ENCODE data around the gene SKI. TPM values are rescaled to one million over a fixed set of nuclear protein-coding genes. Genes with fewer than 3 reads are reported as not detected.

The SKI gene
- total and polyA plus RNA-seq, 5 donors: 35.6 to 83.1 (median 65.3) TPM

DNA sequence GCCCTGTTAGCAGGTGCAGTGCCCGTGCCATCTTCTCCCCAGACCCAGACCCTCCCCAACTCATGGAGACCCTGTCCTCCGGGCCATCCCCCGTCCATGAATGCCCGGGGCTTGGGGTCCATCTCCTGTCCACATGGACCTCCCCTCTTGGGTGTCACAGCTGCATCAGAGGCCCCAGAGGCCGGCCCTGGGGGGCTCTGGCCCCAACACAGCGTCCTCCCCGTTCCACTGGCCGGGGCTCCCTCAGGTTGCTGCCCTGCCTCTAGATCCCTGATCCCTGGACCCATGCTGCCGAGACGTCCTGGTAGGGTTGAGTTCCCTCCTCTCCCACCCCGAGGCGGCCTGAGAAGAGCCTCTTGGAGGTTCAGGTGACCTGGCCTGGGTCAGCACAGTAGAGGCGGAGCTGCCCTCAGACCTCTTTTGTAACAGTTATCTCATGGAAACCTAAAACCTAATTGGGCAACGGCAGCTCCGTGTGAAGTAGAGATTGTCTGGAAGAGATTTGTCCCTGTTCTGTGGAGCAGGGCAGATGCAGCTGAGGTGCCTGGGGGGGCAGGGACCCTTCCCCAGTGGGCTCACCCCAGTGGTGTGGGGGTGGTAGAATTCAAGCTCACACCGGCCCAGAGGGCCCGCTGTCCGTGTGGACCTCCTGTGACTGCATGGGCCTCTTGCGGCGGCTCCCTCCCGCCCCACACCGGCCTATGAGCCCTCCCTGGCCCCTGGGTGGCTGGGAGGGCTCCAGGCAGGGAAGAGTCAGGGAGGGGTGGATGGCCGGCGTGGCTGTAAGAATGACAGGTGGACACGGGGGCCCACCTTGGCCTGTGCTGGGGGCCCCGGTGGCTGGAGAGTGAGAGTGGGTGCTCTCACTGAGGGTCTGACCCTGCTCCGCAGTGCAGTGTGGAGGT lies 56.1 kb downstream of the SKI start:
- Histone ChIP-seq H3K4me1 (ENCODE audit: control insufficient read depth, insufficient read depth, low read length) (peaks cover 32% of the 10 kb centered on the region), H3K27me3 (ENCODE audit: control insufficient read depth, insufficient read depth) (no peaks in the 10 kb centered on the region), H3K4me3 (ENCODE audit: low read length) (no peak overlapping the region), H3K9me3 (ENCODE audit: control insufficient read depth, low read length) (no peaks in the 10 kb centered on the region), H3K27ac (ENCODE audit: low read length) (no peak overlapping the region)
- DNase-seq (peak; percentile 11 to 55 (median 39)), ATAC-seq (peak; percentile 7 to 15)
- intact Hi-C loops (cut with DNase I): no loop called here
- 73% methylated on average over 27 of the region's 27 CpGs for WGBS

DNA sequence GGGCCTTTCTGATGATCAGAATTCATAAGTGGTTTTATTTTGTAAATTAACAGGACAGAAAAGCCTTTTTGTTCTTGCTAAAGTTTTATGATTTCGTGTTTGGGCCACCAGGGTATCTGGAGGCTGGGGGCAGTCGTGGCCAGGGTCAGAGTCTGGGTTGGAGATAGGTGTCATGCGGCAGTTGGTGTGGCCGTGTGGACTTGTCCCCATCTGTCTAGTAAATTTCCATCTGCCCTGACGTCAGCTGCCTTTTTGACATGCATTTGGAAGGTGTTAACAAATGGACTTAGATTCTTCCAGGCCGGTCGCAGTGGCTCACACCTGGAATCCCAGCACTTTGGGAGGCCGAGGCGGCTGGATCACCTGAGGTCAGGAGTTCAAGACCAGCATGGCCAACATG lies 56.8 kb downstream of the SKI start:
- H3K4me1 ChIP-seq (ENCODE audit: control insufficient read depth, insufficient read depth, low read length): peaks cover 31% of the 10 kb centered on the region
- WGBS: 78% methylated on average over 9 of the region's 9 CpGs
- no peak for ATAC-seq
- no peak overlapping the region for H3K27ac ChIP-seq (ENCODE audit: low read length)
- intact Hi-C loops (cut with DNase I): no loop called here
- no peaks in the 10 kb centered on the region for H3K27me3 ChIP-seq (ENCODE audit: control insufficient read depth, insufficient read depth)
- no peaks in the 10 kb centered on the region for H3K9me3 ChIP-seq (ENCODE audit: control insufficient read depth, low read length)
- H3K4me3 ChIP-seq (ENCODE audit: low read length): no peak overlapping the region
- DNase-seq: peak in 2 of 3 donors; percentile 17 to 37

DNA sequence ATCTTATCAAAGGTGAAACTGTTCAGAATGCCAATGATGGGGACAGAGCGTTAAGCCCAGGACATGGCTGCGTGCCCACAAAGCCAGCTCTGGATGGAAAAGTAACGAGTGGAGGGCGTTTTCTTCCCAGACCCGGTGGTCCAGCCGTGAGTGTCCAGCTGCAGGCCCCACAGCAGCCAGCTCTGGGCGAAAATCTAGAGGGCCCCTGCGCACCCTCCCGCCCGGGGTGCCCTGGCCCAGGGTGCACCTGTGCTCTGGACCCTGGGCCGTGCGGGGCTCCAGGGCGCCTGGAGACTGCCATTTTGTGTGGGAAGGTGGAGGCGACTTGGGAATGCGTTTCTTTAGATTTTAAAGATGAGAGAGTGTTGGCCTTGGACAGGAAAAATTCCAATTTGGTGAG lies 58.8 kb downstream of the SKI start:
- no peaks in the 10 kb centered on the region for H3K27me3 ChIP-seq (ENCODE audit: control insufficient read depth, insufficient read depth)
- ATAC-seq (no peak), DNase-seq (peak in 2 of 3 donors; percentile 50 to 74)
- 74% methylated on average over 15 of the region's 15 CpGs for WGBS
- no peak overlapping the region for H3K27ac ChIP-seq (ENCODE audit: low read length)
- no peak overlapping the region for H3K4me3 ChIP-seq (ENCODE audit: low read length)
- H3K9me3 ChIP-seq (ENCODE audit: control insufficient read depth, low read length): no peaks in the 10 kb centered on the region
- intact Hi-C loops (cut with DNase I): no loop called here
- peaks cover 43% of the 10 kb centered on the region for H3K4me1 ChIP-seq (ENCODE audit: control insufficient read depth, insufficient read depth, low read length)

GRCh38 chr1:2287649-2288048 lies 59.5 kb downstream of the SKI start:
- ATAC-seq (no peak), DNase-seq (peak in 2 of 3 donors; percentile 56)
- 88% methylated on average over 14 of the region's 14 CpGs for WGBS
- Histone ChIP-seq H3K4me3 (ENCODE audit: low read length) (no peak overlapping the region), H3K4me1 (ENCODE audit: control insufficient read depth, insufficient read depth, low read length) (peaks cover 47% of the 10 kb centered on the region), H3K27me3 (ENCODE audit: control insufficient read depth, insufficient read depth) (no peaks in the 10 kb centered on the region), H3K9me3 (ENCODE audit: control insufficient read depth, low read length) (no peaks in the 10 kb centered on the region), H3K27ac (ENCODE audit: low read length) (no peak overlapping the region)
- intact Hi-C loops (cut with DNase I): no loop called here

GRCh38 chr1:2288311-2288710 lies 60.2 kb downstream of the SKI start:
- no peak overlapping the region for H3K4me3 ChIP-seq (ENCODE audit: low read length)
- intact Hi-C loops (cut with DNase I): no loop called here
- H3K4me1 ChIP-seq (ENCODE audit: control insufficient read depth, insufficient read depth, low read length): peaks cover 47% of the 10 kb centered on the region
- 82% methylated on average over 10 of the region's 10 CpGs for WGBS
- H3K9me3 ChIP-seq (ENCODE audit: control insufficient read depth, low read length): no peaks in the 10 kb centered on the region
- H3K27me3 ChIP-seq (ENCODE audit: control insufficient read depth, insufficient read depth): no peaks in the 10 kb centered on the region
- ATAC-seq (no peak), DNase-seq (peak in 1 of 3 donors; percentile 11)
- no peak overlapping the region for H3K27ac ChIP-seq (ENCODE audit: low read length)

DNA sequence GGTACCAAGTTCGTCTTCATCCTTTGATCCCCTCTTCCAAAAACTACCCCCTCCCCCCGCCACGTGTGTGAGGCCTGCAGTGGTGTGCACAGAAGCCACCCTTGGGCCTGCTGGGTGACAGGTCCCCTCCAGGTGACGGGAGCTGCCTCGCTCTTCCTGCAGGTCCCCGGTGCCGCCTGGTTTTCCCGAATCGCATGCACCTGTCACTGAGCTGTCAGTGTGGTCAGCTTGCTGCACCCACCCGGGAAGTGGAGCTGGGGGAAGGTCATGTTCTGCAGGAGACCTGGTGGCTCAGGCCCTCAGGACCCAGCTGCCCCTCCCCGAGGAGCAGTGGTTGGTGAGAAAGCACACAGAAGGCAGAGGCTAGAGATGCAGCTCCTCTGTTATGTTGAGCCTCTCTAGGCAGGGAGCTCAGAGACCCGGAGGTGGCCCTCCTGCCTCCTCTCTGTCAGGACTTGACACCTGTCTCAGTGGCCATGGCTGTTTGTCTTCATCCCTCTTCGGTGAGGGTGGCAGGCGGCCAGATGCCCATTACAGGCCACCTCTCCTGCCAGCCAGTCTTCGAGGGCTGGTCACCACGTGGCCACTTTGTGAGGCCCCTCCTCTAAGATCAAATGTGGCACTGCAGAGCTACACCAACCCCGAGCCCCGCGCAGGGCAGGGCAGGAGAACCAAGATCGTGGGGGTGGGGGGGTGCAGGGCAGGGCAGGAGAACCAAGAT lies 60.9 kb downstream of the SKI start:
- Histone ChIP-seq H3K27ac (ENCODE audit: low read length) (no peak overlapping the region), H3K4me1 (ENCODE audit: control insufficient read depth, insufficient read depth, low read length) (peaks cover 50% of the 10 kb centered on the region), H3K4me3 (ENCODE audit: low read length) (no peak overlapping the region), H3K9me3 (ENCODE audit: control insufficient read depth, low read length) (no peaks in the 10 kb centered on the region), H3K27me3 (ENCODE audit: control insufficient read depth, insufficient read depth) (no peaks in the 10 kb centered on the region)
- ATAC-seq (no peak), DNase-seq (peak in 2 of 3 donors; percentile 59 to 70)
- 76% methylated on average over 20 of the region's 20 CpGs for WGBS
- intact Hi-C loops (cut with DNase I): no loop called here

DNA sequence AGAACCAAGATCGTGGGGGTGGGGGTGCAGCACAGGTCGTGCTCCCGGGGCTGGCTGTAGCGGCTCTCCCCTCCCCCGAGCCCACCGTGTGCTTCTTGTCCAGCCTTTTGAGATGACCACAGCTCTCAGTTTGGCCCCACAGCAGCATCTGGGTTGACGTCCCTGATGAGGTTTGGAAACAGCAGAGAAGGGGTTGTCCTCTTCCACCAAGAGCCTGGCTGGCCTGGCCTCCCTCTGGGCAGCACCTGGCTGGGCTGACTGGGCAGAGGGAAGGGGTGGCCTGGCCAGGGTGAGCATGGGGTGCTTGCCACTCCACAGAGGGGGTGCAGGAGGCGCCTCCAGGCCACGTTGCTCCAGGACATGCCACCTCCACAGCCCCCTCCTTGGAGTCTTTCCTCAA lies 61.5 kb downstream of the SKI start:
- peaks cover 49% of the 10 kb centered on the region for H3K4me1 ChIP-seq (ENCODE audit: control insufficient read depth, insufficient read depth, low read length)
- no peak overlapping the region for H3K4me3 ChIP-seq (ENCODE audit: low read length)
- intact Hi-C loops (cut with DNase I): no loop called here
- H3K27me3 ChIP-seq (ENCODE audit: control insufficient read depth, insufficient read depth): no peaks in the 10 kb centered on the region
- no peak overlapping the region for H3K27ac ChIP-seq (ENCODE audit: low read length)
- no peaks in the 10 kb centered on the region for H3K9me3 ChIP-seq (ENCODE audit: control insufficient read depth, low read length)
- DNase-seq (peak in 2 of 3 donors; percentile 49 to 56), ATAC-seq (no peak)
- 45% methylated on average over 9 of the region's 9 CpGs for WGBS

DNA sequence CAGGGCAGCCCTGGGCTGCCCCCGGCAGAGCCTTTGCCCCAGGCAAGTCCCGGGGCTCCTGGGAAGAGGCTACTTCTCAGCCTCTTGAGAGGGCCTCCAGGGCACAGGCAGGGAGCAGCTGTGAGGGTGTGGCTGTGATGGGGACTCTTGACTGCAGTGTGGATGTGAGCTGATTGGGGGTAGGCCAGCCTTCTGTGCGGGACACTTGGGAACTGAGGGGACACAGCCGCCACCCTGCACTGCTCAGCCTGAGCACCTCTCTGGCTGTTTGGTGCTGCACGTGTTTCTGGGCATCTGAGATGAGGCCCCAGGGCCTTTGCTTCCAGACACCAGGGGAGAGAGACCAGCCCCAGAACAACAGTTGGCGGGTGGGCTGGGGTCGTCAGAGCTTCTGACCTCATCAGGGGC lies 62.1 kb downstream of the SKI start:
- ATAC-seq (peak; percentile 1 to 17), DNase-seq (peak in 2 of 3 donors; percentile 52 to 60)
- WGBS: 27% methylated on average over 7 of the region's 7 CpGs
- H3K9me3 ChIP-seq (ENCODE audit: control insufficient read depth, low read length): no peaks in the 10 kb centered on the region
- H3K4me1 ChIP-seq (ENCODE audit: control insufficient read depth, insufficient read depth, low read length): peaks cover 51% of the 10 kb centered on the region
- peak overlapping the region; percentile 53 for H3K27ac ChIP-seq (ENCODE audit: low read length)
- no peak overlapping the region for H3K4me3 ChIP-seq (ENCODE audit: low read length)
- intact Hi-C loops (cut with DNase I): no loop called here
- no peaks in the 10 kb centered on the region for H3K27me3 ChIP-seq (ENCODE audit: control insufficient read depth, insufficient read depth)

DNA sequence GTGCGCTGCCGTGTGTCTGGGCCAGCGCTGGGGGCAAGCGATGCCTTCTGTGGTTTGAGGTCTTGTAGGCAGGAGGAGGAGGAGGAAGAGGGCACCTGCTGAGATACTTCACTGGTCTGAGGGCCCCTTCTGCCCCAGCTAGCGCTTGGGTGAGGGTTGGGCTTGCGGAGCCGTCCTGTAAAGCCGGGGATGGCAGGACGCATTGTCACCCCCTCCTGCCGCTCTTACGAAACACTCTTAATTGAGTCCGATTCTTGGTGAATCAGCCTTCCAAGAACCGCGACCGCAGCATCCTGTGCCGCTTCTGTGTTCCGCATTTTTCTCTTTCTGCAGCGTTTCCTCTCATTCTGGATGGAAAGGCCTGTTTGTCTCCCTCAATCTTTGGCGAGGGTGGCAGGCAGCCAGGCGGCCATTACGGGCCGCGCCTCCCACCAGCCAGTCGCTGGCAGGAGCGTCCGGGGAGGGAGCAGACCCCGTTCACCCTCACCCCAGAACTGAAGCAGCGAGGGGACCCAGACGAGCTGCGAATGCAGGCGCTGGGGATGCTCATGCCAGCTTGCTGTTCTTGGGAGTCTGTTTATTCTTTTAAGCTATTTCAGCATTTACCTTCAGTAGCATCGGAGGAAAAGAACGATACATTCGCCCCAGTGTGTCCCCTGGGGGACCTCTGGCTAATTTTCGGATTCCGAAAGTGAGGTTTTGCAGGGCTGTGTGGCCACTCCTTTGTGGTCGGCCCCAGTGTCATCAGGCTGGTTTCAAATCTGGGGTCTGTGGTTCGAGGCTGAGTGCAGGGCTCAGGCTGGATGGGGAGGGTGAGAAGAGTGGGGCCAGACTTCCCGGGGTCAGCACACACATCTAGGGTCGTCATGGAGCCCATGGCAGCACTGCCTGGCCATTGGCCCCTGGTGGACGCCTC lies 62.7 kb downstream of the SKI start:
- intact Hi-C loops (cut with DNase I): no loop called here
- Histone ChIP-seq H3K9me3 (ENCODE audit: control insufficient read depth, low read length) (no peaks in the 10 kb centered on the region), H3K27me3 (ENCODE audit: control insufficient read depth, insufficient read depth) (no peaks in the 10 kb centered on the region), H3K4me1 (ENCODE audit: control insufficient read depth, insufficient read depth, low read length) (peaks cover 51% of the 10 kb centered on the region), H3K4me3 (ENCODE audit: low read length) (no peak overlapping the region), H3K27ac (ENCODE audit: low read length) (peak overlapping the region; percentile 53)
- DNase-seq (peak; percentile 87 to 92 (median 92)), ATAC-seq (peak; percentile 73 to 79)
- 24% methylated on average over 41 of the region's 41 CpGs for WGBS

GRCh38 chr1:2291577-2291976 lies 63.5 kb downstream of the SKI start:
- WGBS: 43% methylated on average over 5 of the region's 5 CpGs
- no peak overlapping the region for H3K27ac ChIP-seq (ENCODE audit: low read length)
- DNase-seq (peak in 1 of 3 donors; percentile 58), ATAC-seq (no peak)
- no peak overlapping the region for H3K4me3 ChIP-seq (ENCODE audit: low read length)
- no peaks in the 10 kb centered on the region for H3K9me3 ChIP-seq (ENCODE audit: control insufficient read depth, low read length)
- intact Hi-C loops (cut with DNase I): no loop called here
- no peaks in the 10 kb centered on the region for H3K27me3 ChIP-seq (ENCODE audit: control insufficient read depth, insufficient read depth)
- peaks cover 49% of the 10 kb centered on the region for H3K4me1 ChIP-seq (ENCODE audit: control insufficient read depth, insufficient read depth, low read length)

Measured in right cardiac atrium (tissue), 5 donors.